Calu3 (cell line): Measurements from ENCODE around the gene CLEC17A. TPM values are rescaled to one million over a fixed set of nuclear protein-coding genes. Genes with fewer than 3 reads are reported as not detected.

Experiments
- BruUV-seq: library from RNA; stranded (reverse); fragments of 400-500 nt; replicated peaks from 2 replicates; lab custom pipeline; 2021; lab: Mats Ljungman, UMichigan
- CTCF ChIA-PET: fragments of 300-600 bp; sonication (Branson Sonifier 250); formaldehyde crosslinking; loops from one replicate; lab custom pipeline; 2022; ENCODE audit warnings: antibody characterized with exemption; lab: Charles Lee
- DNase-seq: peaks from one replicate; pipeline ENCODE4 v3.0.0; 2022
- H3K27ac Mint-ChIP-seq: one replicate; pipeline ENCODE4 v1.8.0; 2022; ENCODE audit warnings: mixed read lengths; ENCODE audit not compliant: unreplicated experiment
- H3K27me3 Mint-ChIP-seq: one replicate; pipeline ENCODE4 v1.8.0; 2022; ENCODE audit warnings: mixed read lengths; ENCODE audit not compliant: unreplicated experiment
- H3K36me3 Mint-ChIP-seq: one replicate; pipeline ENCODE4 v1.8.0; 2022; ENCODE audit warnings: mild to moderate bottlenecking, moderate library complexity, mixed read lengths; ENCODE audit not compliant: insufficient read depth, unreplicated experiment
- H3K4me1 Mint-ChIP-seq: one replicate; pipeline ENCODE4 v1.8.0; 2022; ENCODE audit warnings: mild to moderate bottlenecking, low read depth, mixed read lengths; ENCODE audit not compliant: unreplicated experiment
- H3K4me3 Mint-ChIP-seq: one replicate; pipeline ENCODE4 v1.8.0; 2022; ENCODE audit warnings: mild to moderate bottlenecking, low read depth, moderate library complexity, mixed read lengths; ENCODE audit not compliant: unreplicated experiment
- H3K9me3 Mint-ChIP-seq: one replicate; pipeline ENCODE4 v1.8.0; 2022; ENCODE audit warnings: low read depth, mixed read lengths; ENCODE audit not compliant: unreplicated experiment
- CTCF ChIP-seq: fragments of 200-600 bp; IDR thresholded peaks from one replicate; pipeline ENCODE4 v1.8.0; 2022; ENCODE audit warnings: antibody characterized with exemption; ENCODE audit not compliant: unreplicated experiment
- intact Hi-C: fragments of 100-400 bp; cut with micrococcal nuclease; formaldehyde crosslinking; loops from one replicate; pipeline ENCODE4 v1.10.0; 2022; ENCODE audit not compliant: unreplicated experiment
- total RNA-seq: library from RNA; stranded (reverse); gene quantifications from 2 replicates; pipeline ENCODE4 v1.2.3, GENCODE V29; 2022

CLEC17A gene
- total RNA-seq, 1 experiment from 2014 or later, result not detected

GRCh38 chr19:14661372-14661924 is 78.6 kb downstream of the CLEC17A start:
- Mint-ChIP-seq H3K9me3 (no peaks in the 10 kb centered on the region), H3K4me3 (no peak overlapping the region), H3K27me3 (peaks cover 21% of the 10 kb centered on the region), H3K27ac (no peak overlapping the region), H3K4me1 (no peaks in the 10 kb centered on the region), H3K36me3 (no peaks in the 10 kb centered on the region)
- CTCF ChIA-PET, result interaction anchor here (0.5 kb wide), 1 partner anchor 884 kb away, joined by 4 read pairs; no protein-coding TSS in a partner anchor
- no peak for DNase-seq
- TF ChIP-seq CTCF, result no peak
- intact Hi-C loops, result no loop called here
- no TSS peak for BruUV-seq

Other genes starting within 250 kb of the CLEC17A start
- 72.0 and 90.5 TPM in 2 replicates for gene ADGRE5, start 201.6 kb upstream of the CLEC17A start, total RNA-seq
- 96.1 and 104 TPM in 2 replicates for gene DDX39A, start 163.7 kb upstream of the CLEC17A start, total RNA-seq
- 138 and 139 TPM in 2 replicates for gene PKN1, start 149.8 kb upstream of the CLEC17A start, total RNA-seq
- gene PTGER1, start 107.7 kb upstream of the CLEC17A start, total RNA-seq, result 1.2 and 1.3 TPM in 2 replicates
- gene GIPC1, start 87.0 kb upstream of the CLEC17A start, total RNA-seq, result 134 and 139 TPM in 2 replicates
- 159 and 161 TPM in 2 replicates for gene DNAJB1, start 64.7 kb upstream of the CLEC17A start, total RNA-seq
- 136 and 162 TPM in 2 replicates for gene TECR, start 53.5 kb upstream of the CLEC17A start, total RNA-seq
- 107 and 111 TPM in 2 replicates for gene NDUFB7, start 11.0 kb upstream of the CLEC17A start, total RNA-seq
- gene ADGRE3, start 91.8 kb downstream of the CLEC17A start, total RNA-seq, result not detected in 2 replicates
- gene ZNF333, start 107.0 kb downstream of the CLEC17A start, total RNA-seq, result 5.1 and 5.8 TPM in 2 replicates
- gene ADGRE2, start 195.5 kb downstream of the CLEC17A start, total RNA-seq, result 0.54 TPM in 1 of 2 replicates, not detected in the other